HepG2 (cell line): ENCODE results near the gene UGT1A4. TPM values are rescaled to one million over a fixed set of nuclear protein-coding genes. Genes with fewer than 3 reads are reported as not detected.

ENCODE experiments used
- CBX5 ChIP-seq: sonication (generic); formaldehyde crosslinking; IDR thresholded peaks from 2 replicates; pipeline ENCODE4 v1.4.0; 2020; ENCODE audit warnings: missing genetic modification reagents, borderline replicate concordance
- CENPX ChIP-seq: sonication (generic); formaldehyde crosslinking; IDR thresholded peaks from 2 replicates; pipeline ENCODE4 v1.9.0; 2021; ENCODE audit warnings: mild to moderate bottlenecking, missing genetic modification reagents, moderate library complexity
- GATAD1 ChIP-seq: IDR thresholded peaks from 2 replicates; pipeline ENCODE4 v1.6.1; 2016; ENCODE audit warnings: missing genetic modification reagents, missing compliant biosample characterization
- GZF1 ChIP-seq: sonication (generic); formaldehyde crosslinking; IDR thresholded peaks from 2 replicates; pipeline ENCODE4 v1.5.1; 2020; ENCODE audit warnings: mild to moderate bottlenecking, missing genetic modification reagents
- TBX3 ChIP-seq: fragments of 450-650 bp; IDR thresholded peaks from 2 replicates; pipeline ENCODE4 v1.6.1; 2017; ENCODE audit warnings: antibody characterized with exemption, mild to moderate bottlenecking, inconsistent platforms, borderline replicate concordance
- THAP11 ChIP-seq: IDR thresholded peaks from 2 replicates; pipeline ENCODE4 v1.6.1; 2016; ENCODE audit warnings: missing biosample characterization, missing genetic modification reagents
- ZFP36 ChIP-seq: fragments of 150-350 bp; IDR thresholded peaks from 2 replicates; pipeline ENCODE4 v1.6.1; 2018; ENCODE audit warnings: borderline replicate concordance, low read length, low read depth; ENCODE audit not compliant: partially characterized antibody
- ZFX ChIP-seq: sonication (generic); formaldehyde crosslinking; IDR thresholded peaks from 2 replicates; pipeline ENCODE4 v1.4.0; 2020; ENCODE audit warnings: mild to moderate bottlenecking, low read depth, missing genetic modification reagents, moderate library complexity
- ZMAT3 ChIP-seq: sonication (generic); formaldehyde crosslinking; conservative IDR thresholded peaks from 2 replicates; pipeline ENCODE4 v1.7.0; 2021; ENCODE audit warnings: missing genetic modification reagents
- ZNF407 ChIP-seq: sonication (generic); formaldehyde crosslinking; IDR thresholded peaks from one replicate; pipeline ENCODE4 v1.5.1; 2020; ENCODE audit warnings: mild to moderate bottlenecking, missing genetic modification reagents; ENCODE audit errors: not compliant biosample characterization
- ZNF546 ChIP-seq: sonication (generic); formaldehyde crosslinking; conservative IDR thresholded peaks from 2 replicates; pipeline ENCODE4 v1.8.1; 2023; ENCODE audit warnings: mild to moderate bottlenecking, missing genetic modification reagents
- ZNF574 ChIP-seq: sonication (generic); formaldehyde crosslinking; IDR thresholded peaks from 2 replicates; pipeline ENCODE4 v1.4.0; 2020; ENCODE audit warnings: missing genetic modification reagents
- ZNF780A ChIP-seq: sonication (generic); formaldehyde crosslinking; IDR thresholded peaks from 2 replicates; pipeline ENCODE4 v1.8.0; 2022; ENCODE audit warnings: mild to moderate bottlenecking, missing genetic modification reagents, moderate library complexity
- polyA plus RNA-seq, 8 experiments: library from polyadenylated mRNA; depleted of rRNA in 3 of 8; stranded (reverse) in 7 of 8; unstranded in 1 of 8; fragments of >200 nt; fragmentation: Illumina TruSeq in 4 of 8; extraction: Trizol in 4 of 8; gene quantifications; 2 replicates each; pipeline versions ENCODE4 v1.2.1 to v1.2.3, GENCODE V29; 2011 to 2016; ENCODE audit warnings: low read depth in 4 of 8, missing spikeins in 1 of 8, mixed read lengths in 1 of 8; ENCODE audit not compliant: insufficient read depth in 1 of 8
- total RNA-seq, 5 experiments: library from RNA; depleted of rRNA; stranded (reverse); fragments of >200 nt; fragmentation: Illumina TruSeq; extraction: Trizol; gene quantifications; 2 replicates each; pipeline ENCODE4 v1.2.3, GENCODE V29; 2016; ENCODE audit warnings: low read depth in 1 of 5
- TF ChIP-seq, protein P1 (sequence below): IDR thresholded peaks from 2 replicates; pipeline ENCODE4 v1.6.1; 2016; ENCODE audit warnings: missing biosample characterization, missing genetic modification reagents, low read depth
- TF ChIP-seq, protein P2 (sequence below): sonication (generic); formaldehyde crosslinking; IDR thresholded peaks from 2 replicates; pipeline ENCODE4 v1.4.0; 2020; ENCODE audit warnings: missing genetic modification reagents, low read depth, mild to moderate bottlenecking, borderline replicate concordance

UGT1A4 gene
- total and polyA plus RNA-seq, 2 of the 13 experiments (the other 11 are each of a cell fraction or from before 2014, with no cell fraction given), result not detected

DNA sequence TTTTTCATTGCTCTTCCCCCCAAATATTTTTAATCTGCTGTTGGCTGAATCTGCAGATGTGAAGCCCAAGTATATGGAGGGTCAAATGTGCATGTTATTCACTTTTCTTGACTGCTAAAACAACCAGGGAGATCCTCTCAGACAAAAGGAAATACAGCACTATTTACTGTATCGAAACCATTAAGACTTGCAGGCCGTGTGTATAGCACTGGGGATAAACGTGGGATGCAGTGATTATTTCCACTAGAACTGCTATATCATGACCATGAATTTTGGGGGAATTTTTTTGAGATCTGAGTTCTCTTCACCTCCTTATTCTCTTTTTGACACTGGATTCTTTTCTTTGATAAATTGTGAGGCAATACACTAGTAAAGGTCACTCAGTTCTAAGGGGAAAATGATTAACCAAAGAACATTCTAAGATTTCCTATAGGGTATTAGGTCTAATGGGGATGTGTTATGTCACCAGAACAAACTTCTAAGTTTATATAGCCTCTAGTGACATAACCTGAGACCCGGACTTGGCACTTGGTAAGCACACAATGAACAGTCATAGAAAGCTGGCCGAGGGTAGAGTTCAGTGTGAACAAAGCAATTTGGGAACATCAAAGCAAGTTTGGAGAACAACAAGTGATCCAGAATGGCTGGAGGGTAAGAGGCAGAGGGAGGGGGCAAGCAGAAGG is 26.7 kb downstream of the UGT1A4 start (continued):
- TF ChIP-seq ZNF407 (no peak), CBX5 (CRISPR knock-in tag) (0 out of 2 replicates have a peak, but pooled peaks have one; percentile 56), ZFX (CRISPR knock-in tag) (no peak), ZNF546 (CRISPR knock-in tag) (no peak; the same call in 1 of the 2 replicates), THAP11 (CRISPR knock-in tag) (peak; percentile 75), CENPX (CRISPR knock-in tag) (no peak), GZF1 (CRISPR knock-in tag) (no peak), ZNF780A (CRISPR knock-in tag) (no peak), ZNF574 (CRISPR knock-in tag) (peak; percentile 57; the same call in 1 of the 2 replicates), ZFP36 (peak; percentile 65), TBX3 (peak; percentile 99), ZMAT3 (peak; percentile 78), GATAD1 (peak; percentile 72)
- TF ChIP-seq, protein P1, sequence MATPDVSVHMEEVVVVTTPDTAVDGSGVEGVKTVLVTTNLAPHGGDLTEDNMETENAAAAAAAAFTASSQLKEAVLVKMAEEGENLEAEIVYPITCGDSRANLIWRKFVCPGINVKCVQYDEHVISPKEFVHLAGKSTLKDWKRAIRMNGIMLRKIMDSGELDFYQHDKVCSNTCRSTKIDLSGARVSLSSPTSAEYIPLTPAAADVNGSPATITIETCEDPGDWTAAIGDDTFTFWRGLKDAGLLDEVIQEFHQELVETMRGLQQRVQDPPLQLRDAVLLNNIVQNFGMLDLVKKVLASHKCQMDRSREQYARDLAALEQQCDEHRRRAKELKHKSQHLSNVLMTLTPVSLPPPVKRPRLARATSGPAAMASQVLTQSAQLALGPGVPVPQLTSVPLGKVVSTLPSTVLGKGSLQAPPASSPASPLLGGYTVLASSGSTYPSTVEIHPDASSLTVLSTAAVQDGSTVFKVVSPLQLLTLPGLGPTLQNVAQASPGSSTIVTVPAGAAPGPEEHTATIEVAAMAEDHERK (CRISPR knock-in tag), result no peak
- TF ChIP-seq, protein P2, sequence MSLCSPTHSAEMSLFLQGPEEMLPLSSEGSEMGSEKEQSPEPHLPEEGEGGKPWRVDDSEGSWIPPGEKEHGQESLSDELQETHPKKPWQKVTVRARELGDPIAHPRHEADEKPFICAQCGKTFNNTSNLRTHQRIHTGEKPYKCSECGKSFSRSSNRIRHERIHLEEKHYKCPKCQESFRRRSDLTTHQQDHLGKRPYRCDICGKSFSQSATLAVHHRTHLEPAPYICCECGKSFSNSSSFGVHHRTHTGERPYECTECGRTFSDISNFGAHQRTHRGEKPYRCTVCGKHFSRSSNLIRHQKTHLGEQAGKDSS (CRISPR knock-in tag), result 0 out of 2 replicates have a peak, but pooled peaks have one; percentile 34
